C4-2B (cell line): ENCODE results near the gene PCNT.

Experiments
- CTCF ChIP-seq: fragments of 450-650 bp; conservative IDR thresholded peaks from 2 replicates; pipeline ENCODE4 v1.5.1; 2017; ENCODE audit warnings: mild to moderate bottlenecking
- ZFX ChIP-seq: fragments of 450-650 bp; IDR thresholded peaks from 2 replicates; pipeline ENCODE4 v1.6.1; 2017

DNA sequence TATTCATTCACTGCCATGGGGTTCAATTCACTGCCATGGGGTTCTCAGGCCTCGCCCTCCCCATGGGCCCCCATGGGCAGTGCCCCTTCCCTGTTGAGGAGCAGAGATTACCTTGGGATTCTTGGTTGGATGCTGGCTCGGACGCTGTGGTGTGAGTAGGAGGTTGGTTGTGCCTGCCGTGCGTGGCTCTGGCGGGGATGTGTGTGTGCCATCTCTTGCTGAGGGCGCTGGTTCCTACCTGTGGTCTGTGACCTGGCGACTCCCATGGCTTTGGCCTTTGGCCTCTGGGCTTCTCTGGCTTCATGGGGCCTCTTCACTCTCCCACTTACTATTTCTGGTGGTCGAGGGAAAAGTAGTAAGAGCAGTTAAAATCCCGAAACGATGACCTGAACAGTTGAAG lies 42.1 kb downstream of the PCNT start:
- TF ChIP-seq CTCF (no peak), ZFX (no peak)
